Endothelial cell of umbilical vein (primary cell): ENCODE results near the gene COBLL1. TPM values are rescaled to one million over a fixed set of nuclear protein-coding genes. Genes with fewer than 3 reads are reported as not detected.

Source experiments
- BruUV-seq: library from RNA; stranded (reverse); fragments of 400-500 nt; replicated peaks from 2 replicates; lab custom pipeline; 2021; lab: Mats Ljungman, UMichigan
- CTCF ChIA-PET: fragments of 300-600, 350-600 bp; sonication (Branson Sonifier 250); formaldehyde crosslinking; loops from one replicate; lab custom pipeline; 2021; ENCODE audit warnings: antibody characterized with exemption, inconsistent platforms; lab: Charles Lee
- POLR2A ChIA-PET: fragments of 300-600, 350-600 bp; sonication (Branson Sonifier 250); formaldehyde crosslinking; loops from one replicate; lab custom pipeline; 2021; ENCODE audit warnings: antibody characterized with exemption, inconsistent platforms; lab: Charles Lee
- DNase-seq: peaks from one replicate; pipeline ENCODE4 v3.0.0-alpha.2; 2011; ENCODE audit warnings: low read depth, low spot score
- FAIRE-seq: peaks from 2 replicates; lab custom pipeline; 2011; peaks lifted over from hg19 to GRCh38; lab: Jason Lieb, UNC
- H2AFZ ChIP-seq: 2 replicates; pipeline ENCODE4 v1.6.0; 2012; ENCODE audit warnings: low read depth, low read length, control low read depth, inconsistent platforms
- H3K27ac ChIP-seq: 2 replicates; pipeline ENCODE4 v1.5.1; 2011; ENCODE audit warnings: low read depth, mild to moderate bottlenecking, control low read depth, low read length, moderate library complexity; ENCODE audit not compliant: insufficient read depth
- H3K27me3 ChIP-seq, 2 experiments: 2 replicates each; pipeline versions ENCODE4 v1.6.0 to v1.6.1; 2011; ENCODE audit warnings: low read length in 2 of 2, mixed read lengths in 1 of 2; ENCODE audit not compliant: control insufficient read depth in 2 of 2, insufficient read depth in 2 of 2
- H3K36me3 ChIP-seq, 2 experiments: 2 replicates in 1 of 2; 3 replicates in 1 of 2; pipeline ENCODE4 v1.5.1; 2011; ENCODE audit warnings: low read length in 2 of 2, mild to moderate bottlenecking in 1 of 2, moderate library complexity in 1 of 2; ENCODE audit not compliant: control insufficient read depth in 2 of 2, insufficient read depth in 2 of 2; ENCODE audit errors: extremely low read depth in 1 of 2
- H3K4me1 ChIP-seq: 3 replicates; pipeline ENCODE4 v1.5.1; 2011; ENCODE audit warnings: mild to moderate bottlenecking, low read length; ENCODE audit not compliant: control insufficient read depth, insufficient read depth; ENCODE audit errors: extremely low read depth
- H3K4me2 ChIP-seq: 2 replicates; pipeline ENCODE4 v1.6.1; 2011; ENCODE audit warnings: low read length, control low read depth, mixed read lengths; ENCODE audit not compliant: insufficient read depth
- H3K4me3 ChIP-seq, 3 experiments: fragments of 200-600 bp in 1 of 3; sonication (generic), shearing (Covaris generic) in 1 of 3; replicated peaks in 1 of 3; 2 replicates each; pipeline ENCODE4 v1.5.1; 2011 to 2016; ENCODE audit warnings: control low read depth in 3 of 3, low read length in 3 of 3, mild to moderate bottlenecking in 2 of 3, inconsistent platforms in 1 of 3, low read depth in 1 of 3, moderate library complexity in 1 of 3; ENCODE audit not compliant: insufficient read depth in 1 of 3
- H3K79me2 ChIP-seq: 2 replicates; pipeline ENCODE4 v1.6.0; 2012; ENCODE audit warnings: low read length, inconsistent platforms; ENCODE audit not compliant: control insufficient read depth, insufficient read depth
- H3K9ac ChIP-seq: replicated peaks from 2 replicates; pipeline ENCODE3; 2011; ENCODE audit warnings: low read length, control low read depth; ENCODE audit not compliant: insufficient read depth; ENCODE audit errors: extremely low read depth
- H3K9me1 ChIP-seq: replicated peaks from 3 replicates; pipeline ENCODE4 v1.6.0; 2011; ENCODE audit warnings: mild to moderate bottlenecking, low read length; ENCODE audit not compliant: control insufficient read depth, insufficient read depth; ENCODE audit errors: extremely low read depth
- H3K9me3 ChIP-seq: replicated peaks from 2 replicates; pipeline ENCODE4 v1.5.1; 2012; ENCODE audit warnings: low read length, inconsistent platforms; ENCODE audit not compliant: control insufficient read depth, insufficient read depth
- H4K20me1 ChIP-seq: replicated peaks from 2 replicates; pipeline ENCODE3; 2011; ENCODE audit warnings: mild to moderate bottlenecking, low read length; ENCODE audit not compliant: control insufficient read depth, insufficient read depth; ENCODE audit errors: extremely low read depth
- CTCF ChIP-seq, 2 donors: IDR thresholded peaks; 1 replicate in 1 of 2; 2 replicates in 1 of 2; pipeline ENCODE4 v1.5.1; 2011; ENCODE audit warnings: low read length in 2 of 2, mild to moderate bottlenecking in 2 of 2, moderate library complexity in 2 of 2, control low read depth in 1 of 2, inconsistent platforms in 1 of 2, low read depth in 1 of 2; ENCODE audit not compliant: insufficient read depth in 1 of 2; ENCODE audit errors: extremely low read depth in 1 of 2
- EZH2 ChIP-seq: IDR thresholded peaks from 2 replicates; pipeline ENCODE4 v1.6.1; 2012; ENCODE audit warnings: borderline replicate concordance, low read depth, mild to moderate bottlenecking, moderate library complexity, low read length, inconsistent platforms; ENCODE audit not compliant: severe bottlenecking
- FOS ChIP-seq: IDR thresholded peaks from 2 replicates; pipeline ENCODE4 v1.6.1; 2011; ENCODE audit warnings: mild to moderate bottlenecking, low read length, moderate library complexity, borderline replicate concordance; ENCODE audit not compliant: insufficient read depth
- GATA2 ChIP-seq: IDR thresholded peaks from 2 replicates; pipeline ENCODE4 v1.7.0; 2011; ENCODE audit warnings: low read depth, mild to moderate bottlenecking, moderate library complexity, mixed read lengths, low read length; ENCODE audit not compliant: insufficient read length, insufficient read depth
- JUN ChIP-seq: IDR thresholded peaks from 2 replicates; pipeline ENCODE4 v1.6.1; 2011; ENCODE audit warnings: borderline replicate concordance, low read depth; ENCODE audit not compliant: insufficient read length, insufficient read depth
- MAX ChIP-seq: IDR thresholded peaks from 2 replicates; pipeline ENCODE4 v1.6.1; 2011; ENCODE audit not compliant: insufficient read depth, insufficient read length
- MYC ChIP-seq: IDR thresholded peaks from one replicate; pipeline ENCODE4 v1.6.1; 2011; ENCODE audit warnings: mild to moderate bottlenecking, low read depth, low read length
- POLR2A ChIP-seq: IDR thresholded peaks from 2 replicates; pipeline ENCODE4 v1.6.1; 2012; ENCODE audit warnings: low read depth, mild to moderate bottlenecking, control low read depth, low read length
- POLR2AphosphoS5 ChIP-seq: IDR thresholded peaks from 2 replicates; pipeline ENCODE4 v1.6.1; 2012; ENCODE audit warnings: low read depth, mild to moderate bottlenecking, control low read depth, low read length, moderate library complexity; ENCODE audit not compliant: insufficient read depth
- dilution Hi-C: fragments of 300-500 bp; cut with MboI; formaldehyde crosslinking; loops from one replicate; pipeline ENCODE4 v1.15.0; 2019; ENCODE audit warnings: low sequenced_read_pairs; ENCODE audit not compliant: extremely low pct_ligation_motif_present
- intact Hi-C: fragments of 100-400 bp; cut with micrococcal nuclease; formaldehyde crosslinking; loops from one replicate; pipeline ENCODE4 v1.10.0; 2022
- polyA plus RNA-seq, 4 experiments: library from polyadenylated mRNA; depleted of rRNA in 3 of 4; stranded (reverse) in 3 of 4; unstranded in 1 of 4; fragments of >200 nt; gene quantifications; 2 replicates each; pipeline versions ENCODE4 v1.2.1 to v1.2.3, GENCODE V29; 2011 to 2012; ENCODE audit warnings: missing spikeins in 1 of 4
- total RNA-seq: library from RNA; stranded (reverse); gene quantifications from 2 replicates; pipeline ENCODE4 v1.2.3, GENCODE V29; 2021

COBLL1 gene
- total and polyA plus RNA-seq, 2 donors (not counting 3 experiments of a cell fraction or from before 2014, with no cell fraction given), result 9.1 to 38.4 TPM

DNA sequence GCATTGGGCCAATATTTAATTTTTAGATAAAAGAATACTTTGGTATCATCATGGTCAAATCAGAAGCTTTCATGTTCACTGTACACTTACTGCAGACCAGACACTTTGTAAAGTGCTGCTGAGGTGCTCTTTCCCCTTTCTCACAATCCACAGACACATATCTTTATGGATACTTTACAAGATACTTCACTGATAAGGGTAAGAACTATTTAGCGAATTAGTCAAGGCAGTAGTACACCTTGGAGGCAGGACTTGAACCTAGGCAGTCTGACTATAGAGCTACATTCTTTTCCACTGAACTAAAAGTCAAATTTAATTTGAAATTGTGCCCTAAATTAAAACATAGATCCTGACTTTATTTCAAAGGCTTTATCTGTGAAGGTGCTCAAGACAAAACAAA lies 60.2 kb downstream of the COBLL1 start:
- no peaks in the 10 kb centered on the region for H4K20me1 ChIP-seq
- H3K27me3 ChIP-seq, result no peaks in the 10 kb centered on the region
- no peak overlapping the region for H3K27ac ChIP-seq
- H2AFZ ChIP-seq, result no peak overlapping the region
- dilution Hi-C loops, result no loop called here
- H3K4me1 ChIP-seq, result peaks cover 41% of the 10 kb centered on the region
- intact Hi-C loops, result loop anchor here (5.0 to 10.0 kb wide), 3 partner anchors 116 to 1453 kb away; no protein-coding TSS in a partner anchor
- ChIA-PET CTCF (interaction anchor here (1.4 kb wide), 1 partner anchor 16 kb away, joined by 3 read pairs; no protein-coding TSS in a partner anchor), POLR2A (no interaction called here)
- peaks cover 2% of the 10 kb centered on the region for H3K79me2 ChIP-seq
- no peak overlapping the region for H3K4me3 ChIP-seq
- no peak overlapping the region for H3K4me2 ChIP-seq
- no peak overlapping the region for H3K9ac ChIP-seq
- TF ChIP-seq GATA2 (no peak), MYC (no peak), EZH2 (no peak), CTCF (IDR thresholded peaks at IDR 0.05; ENCODE audit: extremely low read depth in 1 of 2, insufficient read depth in 1 of 2, low read depth in 1 of 2, low read length in 2 of 2) (no peak), FOS (no peak), JUN (no peak), POLR2A (no peak), MAX (no peak), POLR2AphosphoS5 (no peak)
- no peaks in the 10 kb centered on the region for H3K9me3 ChIP-seq
- FAIRE-seq, result no peak
- no TSS peak for BruUV-seq
- no peaks in the 10 kb centered on the region for H3K9me1 ChIP-seq
- H3K36me3 ChIP-seq, result no peaks in the 10 kb centered on the region
- DNase-seq, result no peak
